Peyer's patch (tissue), 4 donors: ENCODE data around the gene RPS16.

Source experiments
- CTCF ChIP-seq, 6 experiments: fragments of 450-650 bp in 4 of 6; fragments of 200-600 bp in 2 of 6; sonication (generic) in 1 of 6; IDR thresholded peaks; one replicate each; pipeline ENCODE4 v1.5.1; 2017 to 2019; ENCODE audit warnings: antibody characterized with exemption in 6 of 6, mild to moderate bottlenecking in 3 of 6, moderate library complexity in 1 of 6
- POLR2A ChIP-seq, 2 donors: fragments of 450-650 bp; IDR thresholded peaks; one replicate each; pipeline ENCODE4 v1.5.1; 2017; ENCODE audit warnings: antibody characterized with exemption in 2 of 2, mild to moderate bottlenecking in 2 of 2, moderate library complexity in 2 of 2

- no peak for TF ChIP-seq CTCF (IDR thresholded peaks at IDR 0.05)
- TF ChIP-seq POLR2A (IDR thresholded peaks at IDR 0.05), result no peak
Observed at GRCh38 chr19:39424934-39425333, 10.8 kb downstream of the RPS16 start.
